Activated T-cell treated with anti-CD3 and anti-CD28 coated beads for 48 hours (primary cell): ENCODE data around the gene UNKL.

ENCODE experiments used
- DNase-seq: peaks from one replicate; pipeline ENCODE4 v3.0.0-alpha.2; 2020; ENCODE audit warnings: low read depth

UNKL gene

GRCh38 chr16:1430759-1431496, 16.4 kb upstream of the UNKL start, which contains the start of gene PERCC1:
Gene PERCC1, plus strand, starts transcription at chr16:1431078. Its CDS starts 1,516 bp downstream, at chr16:1432594.
- DNase-seq = no peak

- DNase-seq = no peak
Measured at GRCh38 chr16:1430214-1430758, 15.8 kb upstream of the UNKL start.

- no peak for DNase-seq
Measured at GRCh38 chr16:1429631-1430030, 15.1 kb upstream of the UNKL start.

GRCh38 chr16:1429012-1429411, 14.5 kb upstream of the UNKL start:
- no peak for DNase-seq

- DNase-seq = peak; percentile 57
Measured at GRCh38 chr16:1428511-1428910, 14.0 kb upstream of the UNKL start.

GRCh38 chr16:1427473-1428461, 13.3 kb upstream of the UNKL start:
- DNase-seq = no peak

- DNase-seq = no peak
Measured at GRCh38 chr16:1426734-1427471, 12.4 kb upstream of the UNKL start.

GRCh38 chr16:1425616-1426370, 11.3 kb upstream of the UNKL start:
- DNase-seq = no peak

GRCh38 chr16:1424028-1424427, 9.5 kb upstream of the UNKL start:
- no peak for DNase-seq

- no peak for DNase-seq
Measured at GRCh38 chr16:1422076-1422475, 7.6 kb upstream of the UNKL start.

GRCh38 chr16:1420111-1420539, 5.6 kb upstream of the UNKL start:
- no peak for DNase-seq

GRCh38 chr16:1416521-1416941, 2.0 kb upstream of the UNKL start:
- DNase-seq = no peak

- DNase-seq = peak; percentile 73
Measured at GRCh38 chr16:1413684-1414531, 596 bp downstream of the UNKL start.

- DNase-seq = no peak
Measured at GRCh38 chr16:1412847-1413246, 1.7 kb downstream of the UNKL start.

- DNase-seq = peak; percentile 95
Measured at GRCh38 chr16:1408171-1408837, 6.2 kb downstream of the UNKL start.

- no peak for DNase-seq
Measured at GRCh38 chr16:1407753-1408152, 6.8 kb downstream of the UNKL start.

- DNase-seq = no peak
Measured at GRCh38 chr16:1403733-1404132, 10.8 kb downstream of the UNKL start.

- DNase-seq = no peak
Measured at GRCh38 chr16:1403036-1403435, 11.5 kb downstream of the UNKL start.

GRCh38 chr16:1401758-1402154, 12.7 kb downstream of the UNKL start:
- no peak for DNase-seq
